Measurements from ENCODE around the gene HSBP1L1.

The HSBP1L1 gene

DNA sequence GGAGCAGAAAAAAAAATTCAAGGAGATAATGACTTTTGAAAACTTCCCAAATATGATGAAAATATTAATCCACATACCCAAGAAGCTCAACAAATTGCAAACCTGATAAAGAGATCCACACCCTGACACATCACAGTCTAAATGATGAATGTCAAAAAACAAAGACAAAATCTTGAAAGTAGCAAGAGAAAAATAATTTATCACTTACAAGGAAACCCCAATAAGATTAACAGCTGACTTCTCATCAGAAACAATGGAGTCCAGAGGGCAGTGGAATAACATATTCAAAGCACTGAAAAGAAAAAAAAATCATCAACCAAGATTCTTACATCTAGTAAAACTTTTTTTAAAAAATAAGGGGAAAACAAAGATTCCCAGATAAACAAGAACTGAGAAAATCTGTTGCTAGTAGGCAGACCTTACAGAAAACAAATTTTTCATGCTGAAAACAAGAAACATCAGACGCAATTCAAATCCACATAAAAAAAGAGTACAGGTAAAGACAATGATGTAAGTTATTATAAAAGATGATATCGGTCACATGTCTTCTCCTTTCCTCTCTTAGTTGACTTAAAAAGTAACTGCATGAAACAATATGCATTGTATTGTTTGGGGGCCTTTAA lies 34.3 kb upstream of the HSBP1L1 start:
- DNase-seq, result peak; percentile 4

DNA sequence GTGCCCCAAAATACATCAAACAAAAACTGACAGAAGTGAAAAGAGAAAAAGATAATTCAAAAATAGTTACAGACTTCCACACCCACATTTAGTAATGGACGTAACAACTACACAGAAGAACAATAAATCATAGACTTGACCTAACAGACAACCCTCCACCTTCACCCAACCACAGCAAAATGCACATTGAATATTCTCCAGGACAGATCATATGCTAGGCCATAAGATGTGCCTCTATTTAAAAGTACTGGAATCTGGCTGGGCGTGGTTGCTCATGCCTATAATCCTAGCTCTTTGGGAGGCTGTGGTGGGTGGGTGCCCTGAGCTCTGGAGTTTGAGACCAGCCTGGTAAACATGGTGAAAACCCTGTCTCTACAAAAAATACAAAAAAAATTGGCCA lies 33.0 kb upstream of the HSBP1L1 start:
- no peak for DNase-seq

DNA sequence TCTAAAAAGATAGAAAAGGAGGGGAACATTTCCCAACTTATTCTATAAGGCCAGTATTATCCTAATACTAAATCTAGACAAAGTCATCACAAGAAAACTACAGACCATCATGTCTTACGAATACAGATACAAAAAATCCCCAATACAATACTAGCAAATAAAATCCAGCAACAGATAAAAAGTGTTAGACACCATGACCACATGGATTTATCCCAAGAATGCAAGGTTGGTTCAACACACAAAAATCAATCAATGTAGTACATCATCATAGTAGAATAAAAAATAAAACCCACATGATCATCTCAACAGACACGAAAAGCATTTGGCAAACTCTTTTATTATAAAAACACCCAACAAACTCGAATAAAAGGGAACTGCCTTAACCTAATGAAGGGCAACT lies 31.5 kb upstream of the HSBP1L1 start:
- DNase-seq, result no peak

DNA sequence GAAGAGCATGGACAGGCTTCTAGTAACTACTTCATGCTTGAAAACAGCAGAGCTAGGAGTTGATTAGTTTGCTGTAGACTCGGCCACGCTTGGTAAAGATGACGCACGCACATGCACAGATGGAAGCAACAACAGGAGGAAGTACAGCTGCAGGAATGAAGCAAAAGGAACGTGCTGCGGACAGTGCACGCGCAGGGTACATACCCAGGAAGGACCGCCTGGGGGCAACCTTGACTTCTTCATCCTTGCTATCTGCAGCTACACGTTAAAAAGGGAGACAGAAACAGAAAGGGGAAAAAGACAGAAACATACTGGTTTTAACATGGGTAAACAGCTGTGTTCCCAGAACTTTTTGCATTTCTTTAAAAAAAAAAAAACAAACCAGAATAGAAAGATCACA lies 30.7 kb upstream of the HSBP1L1 start:
- no peak for DNase-seq

DNA sequence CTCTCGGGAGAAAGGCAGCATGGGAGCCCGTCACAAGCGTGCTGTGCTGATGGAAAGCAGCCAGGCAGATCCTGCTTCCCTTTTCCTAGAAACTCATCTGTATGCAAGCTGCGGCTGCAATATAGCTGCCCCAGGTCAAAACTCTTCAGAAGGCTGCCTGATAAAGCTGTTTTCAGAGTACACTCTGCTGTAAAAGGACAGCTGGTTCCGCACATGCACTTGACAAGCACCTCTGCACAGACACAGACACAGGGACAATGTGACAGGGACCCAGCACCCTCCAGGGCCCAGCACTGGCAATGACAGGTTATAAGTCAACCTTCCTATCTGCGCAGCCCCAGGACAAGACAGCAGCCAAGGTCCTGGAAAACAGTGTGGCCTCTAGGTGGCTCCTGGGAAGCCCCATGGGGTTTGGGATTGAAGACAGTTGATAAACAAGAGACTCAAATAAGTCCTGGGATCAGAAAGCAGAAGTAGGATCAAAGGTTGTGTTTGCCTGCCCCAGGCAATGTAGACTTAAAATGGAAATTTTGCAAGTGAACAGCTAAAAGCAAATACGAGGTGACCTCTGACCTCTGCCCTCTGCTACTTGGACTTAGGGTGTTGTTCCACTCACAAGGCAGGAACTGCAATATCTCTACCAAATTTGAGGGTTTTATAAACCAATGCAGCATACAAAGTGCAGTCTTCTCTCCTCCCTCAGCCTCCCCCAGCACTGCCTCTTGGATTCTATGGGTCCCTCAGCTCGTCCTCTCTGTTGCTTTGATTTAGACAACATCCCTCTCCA lies 29.9 kb upstream of the HSBP1L1 start:
- DNase-seq, result no peak

DNA sequence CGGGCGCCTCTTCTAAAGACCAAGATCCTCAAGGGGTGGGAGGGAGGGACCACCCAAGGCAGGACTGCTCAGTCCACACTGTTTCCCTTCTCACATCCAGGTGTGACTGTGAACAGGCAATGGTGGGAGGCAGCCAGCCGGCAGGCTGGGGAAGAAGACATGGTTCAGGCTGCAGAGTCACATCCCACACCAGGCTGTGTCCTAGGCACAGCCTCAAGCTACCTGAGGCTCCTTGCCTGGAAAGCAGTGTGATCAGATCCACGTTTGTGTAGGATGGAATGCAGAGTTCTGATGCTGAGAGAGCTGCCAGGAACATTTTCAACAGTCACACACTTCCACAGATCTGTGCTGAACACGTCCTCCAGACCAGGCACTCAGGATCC lies 29.4 kb upstream of the HSBP1L1 start:
- no peak for DNase-seq

DNA sequence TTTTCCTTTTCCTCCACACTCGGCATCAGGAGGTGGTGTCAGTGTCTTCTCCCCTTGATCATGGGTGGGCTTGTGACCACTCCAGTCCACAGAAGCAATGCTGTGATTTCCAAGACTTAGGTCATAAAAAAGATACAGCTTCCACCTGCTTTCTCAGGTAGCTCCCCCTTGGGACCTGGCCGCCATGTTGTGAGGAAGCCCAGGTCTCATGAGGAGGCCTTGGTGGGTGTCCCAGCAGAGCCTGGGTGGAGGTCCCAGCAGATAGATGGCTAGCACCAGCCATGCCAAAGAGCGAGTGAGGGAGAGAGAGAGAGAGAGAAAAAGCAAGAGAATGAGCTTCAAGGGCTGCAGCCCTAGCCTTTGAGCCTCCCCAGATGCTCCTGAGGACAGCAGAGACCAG lies 28.9 kb upstream of the HSBP1L1 start:
- DNase-seq, result no peak

DNA sequence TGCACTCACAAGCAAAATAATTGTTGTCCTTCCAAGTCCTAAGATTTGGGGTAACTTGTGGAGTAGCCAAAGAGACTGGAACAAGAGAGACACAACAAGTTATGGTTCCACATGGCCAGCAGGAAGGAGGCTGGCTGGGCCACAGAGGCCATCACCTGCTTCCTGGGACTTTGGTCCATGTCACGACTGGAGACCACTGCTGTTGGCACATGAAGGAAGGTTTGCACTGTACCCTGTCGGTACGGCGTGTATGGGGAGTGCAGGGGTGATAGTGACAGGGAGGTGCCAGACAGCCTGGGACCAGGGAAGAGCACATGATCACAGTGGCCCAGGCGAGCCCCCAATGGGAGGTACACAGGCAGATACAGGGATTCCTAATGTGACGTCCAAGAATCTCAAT lies 28.5 kb upstream of the HSBP1L1 start:
- no peak for DNase-seq

DNA sequence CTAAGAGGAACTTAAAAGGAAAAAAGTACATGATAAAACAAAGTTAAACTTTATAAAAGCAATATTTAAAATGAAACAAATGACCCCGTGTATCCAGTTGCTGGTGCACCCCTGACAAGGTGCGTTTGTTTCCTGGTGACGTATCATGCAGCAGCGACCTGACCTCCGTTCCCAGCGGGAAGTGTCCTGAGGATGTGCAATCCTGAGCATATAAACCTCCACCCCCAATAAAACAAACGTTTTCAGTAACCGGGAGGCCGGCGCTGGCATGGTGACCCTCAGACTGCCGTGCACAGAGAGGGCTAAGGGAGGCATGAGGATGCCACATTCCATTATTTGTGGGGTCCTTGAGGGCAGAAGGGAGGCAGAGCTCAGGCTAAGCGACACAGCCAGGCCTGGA lies 27.8 kb upstream of the HSBP1L1 start:
- DNase-seq, result no peak

DNA sequence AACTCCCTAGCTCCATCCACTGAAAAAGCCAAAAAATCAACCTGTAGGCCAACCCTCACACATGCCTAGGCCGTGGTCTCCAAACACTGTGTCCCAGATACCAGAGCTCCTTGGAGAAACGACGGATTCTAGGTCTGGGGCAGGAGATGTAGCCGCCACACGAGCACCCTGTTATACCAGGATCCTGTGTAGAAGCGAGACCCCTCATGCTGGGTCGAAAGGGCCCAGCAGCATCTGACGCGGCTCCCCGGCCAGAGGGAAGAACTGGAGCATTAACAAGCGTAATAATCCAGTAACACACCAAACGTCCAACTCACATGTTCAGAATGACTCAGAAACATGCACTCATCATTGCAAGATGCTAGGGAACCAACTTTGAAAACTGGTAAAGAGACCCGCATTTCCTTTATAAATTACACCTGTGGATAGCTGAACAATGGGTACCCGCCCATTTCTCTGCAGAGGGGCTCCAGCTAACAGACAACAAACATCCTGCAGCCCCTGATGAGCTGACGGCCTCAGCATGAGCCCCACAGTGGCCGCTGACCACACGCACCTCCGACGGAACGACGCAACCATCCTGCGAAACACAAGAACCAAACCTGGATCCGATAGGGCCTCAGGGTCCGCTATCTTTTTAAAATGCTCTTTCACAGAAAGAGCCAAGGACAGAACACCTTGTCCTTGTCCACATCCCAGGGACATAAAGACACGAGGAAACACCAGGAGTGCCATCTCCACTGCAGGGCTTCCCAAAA lies 27.2 kb upstream of the HSBP1L1 start:
- no peak for DNase-seq

DNA sequence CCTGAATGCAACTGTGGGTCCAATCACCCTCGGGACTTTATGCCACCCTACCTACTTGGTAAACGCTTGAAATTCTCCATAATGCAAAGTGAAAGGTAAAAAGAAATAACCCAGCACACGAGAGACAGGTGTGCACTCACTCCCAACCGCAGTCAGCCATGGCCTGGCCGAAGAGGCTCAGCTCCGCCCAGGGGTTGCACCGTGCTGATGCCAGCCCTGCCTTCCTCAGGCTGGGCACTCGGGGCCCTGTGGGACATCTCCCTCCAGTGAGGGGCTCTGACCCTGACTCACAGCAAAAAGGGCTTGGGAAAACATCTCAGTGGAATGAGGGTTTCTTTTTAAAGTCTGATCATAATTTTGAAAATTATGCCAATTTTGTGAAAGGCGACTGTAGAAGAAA lies 26.2 kb upstream of the HSBP1L1 start:
- DNase-seq, result no peak

DNA sequence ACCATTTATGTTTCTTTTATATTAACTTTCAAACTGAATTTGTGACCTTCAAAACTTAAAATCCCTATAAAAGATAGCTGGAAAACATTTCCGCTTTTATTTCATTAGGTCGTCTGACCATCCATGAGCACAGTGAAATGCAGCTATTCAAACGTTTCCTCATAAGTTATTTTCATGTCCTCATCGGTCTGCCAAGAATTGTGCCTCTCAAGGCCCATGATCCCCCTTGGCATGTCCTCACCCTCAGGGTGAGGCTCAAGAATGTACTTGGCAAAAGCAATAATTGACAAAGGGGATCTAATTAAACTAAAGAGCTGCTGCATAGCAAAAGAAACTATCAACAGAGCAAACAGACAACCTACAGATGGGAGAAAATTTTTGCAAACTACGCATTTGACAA lies 25.3 kb upstream of the HSBP1L1 start:
- no peak for DNase-seq

DNA sequence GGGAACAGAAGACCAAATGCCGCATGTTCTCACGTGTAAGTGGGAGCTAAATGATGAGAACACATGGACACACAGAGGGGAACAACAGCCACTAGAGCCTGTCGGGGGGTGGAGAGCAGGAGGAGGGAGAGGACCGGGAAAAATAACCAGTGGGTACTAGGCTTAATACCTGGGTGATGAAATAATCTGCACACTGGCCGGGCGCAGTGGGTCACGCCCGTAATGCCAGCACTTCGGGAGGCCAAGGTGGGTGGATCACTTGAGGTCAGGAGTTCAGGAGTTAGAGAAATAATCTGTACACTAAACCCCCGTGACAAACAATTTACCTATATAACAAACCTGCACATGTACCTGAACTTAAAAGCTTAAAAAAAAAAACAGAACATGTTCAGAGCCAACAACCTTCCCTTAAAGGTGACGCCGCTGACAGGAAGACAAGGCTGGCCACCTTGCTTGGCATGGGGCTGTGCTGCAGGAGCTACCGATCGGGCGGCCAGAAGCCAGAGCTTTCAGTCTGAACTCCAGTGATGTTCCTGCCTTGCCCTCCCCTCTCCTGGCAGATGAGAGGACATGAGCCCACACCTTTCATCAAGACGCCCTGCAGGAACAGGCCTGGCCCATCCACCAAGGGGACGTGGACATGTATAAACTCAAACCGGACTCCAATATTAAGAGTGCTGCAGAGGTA lies 24.2 kb upstream of the HSBP1L1 start:
- DNase-seq, result no peak

DNA sequence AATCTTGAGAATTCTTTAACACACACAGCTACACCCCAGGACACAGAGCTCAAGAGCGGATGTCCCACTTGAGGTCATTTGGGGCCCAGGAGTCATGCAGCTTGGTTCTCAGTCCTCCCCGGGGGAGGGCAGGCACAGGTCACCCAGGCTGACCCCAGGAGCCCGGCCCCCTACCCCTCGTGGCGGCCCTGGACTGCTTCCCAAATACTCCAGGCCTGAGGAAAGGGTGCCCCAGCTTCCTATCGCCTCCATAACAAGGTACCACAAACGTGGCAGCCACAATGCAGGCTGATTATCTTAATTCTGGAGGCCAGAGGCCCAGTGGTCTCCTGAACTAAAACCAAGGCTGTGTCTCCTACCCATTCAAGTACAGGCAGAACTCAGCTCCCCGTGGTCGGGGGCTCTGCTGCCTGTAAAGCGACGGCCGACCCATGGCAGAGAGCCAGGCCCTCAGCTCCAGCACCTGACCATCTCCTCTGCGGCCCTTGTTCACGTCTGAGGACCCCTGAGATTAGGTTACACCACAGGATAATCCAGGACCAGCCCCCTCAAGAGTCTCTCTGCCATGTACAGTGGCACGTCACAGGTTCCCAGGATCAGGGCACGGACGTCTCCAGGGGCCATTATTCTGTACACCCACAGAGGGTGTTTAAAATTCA lies 23.5 kb upstream of the HSBP1L1 start:
- no peak for DNase-seq

DNA sequence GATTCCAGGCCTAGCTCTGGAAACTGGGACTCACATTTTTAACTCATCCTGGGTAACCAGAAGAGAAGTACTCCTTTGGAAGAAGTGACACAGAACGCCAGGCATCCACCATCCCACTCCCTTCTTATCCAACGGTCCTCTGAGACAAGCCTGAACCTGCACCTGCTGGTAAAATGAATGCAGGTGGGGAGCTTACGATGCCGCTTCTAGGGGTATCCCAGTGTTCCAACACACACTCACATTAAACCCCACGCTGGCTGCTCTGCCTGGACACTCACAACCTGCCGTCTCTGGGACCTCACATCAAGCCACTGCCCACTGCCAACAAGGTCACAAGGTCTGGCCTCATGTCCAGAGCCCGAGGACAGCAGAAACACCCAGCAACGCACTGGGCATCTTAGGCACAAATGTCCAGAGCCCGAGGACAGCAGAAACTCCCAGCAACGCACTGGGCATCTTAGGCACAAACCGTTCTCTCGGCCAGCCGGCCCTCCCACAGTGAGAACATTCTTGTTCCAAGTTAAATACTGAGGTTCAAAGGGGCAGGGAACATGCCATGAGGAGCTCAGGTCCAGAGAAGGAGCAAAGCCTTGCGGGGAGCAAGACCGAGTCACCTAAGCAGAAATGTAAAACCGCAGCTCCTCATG lies 22.8 kb upstream of the HSBP1L1 start:
- no peak for DNase-seq

DNA sequence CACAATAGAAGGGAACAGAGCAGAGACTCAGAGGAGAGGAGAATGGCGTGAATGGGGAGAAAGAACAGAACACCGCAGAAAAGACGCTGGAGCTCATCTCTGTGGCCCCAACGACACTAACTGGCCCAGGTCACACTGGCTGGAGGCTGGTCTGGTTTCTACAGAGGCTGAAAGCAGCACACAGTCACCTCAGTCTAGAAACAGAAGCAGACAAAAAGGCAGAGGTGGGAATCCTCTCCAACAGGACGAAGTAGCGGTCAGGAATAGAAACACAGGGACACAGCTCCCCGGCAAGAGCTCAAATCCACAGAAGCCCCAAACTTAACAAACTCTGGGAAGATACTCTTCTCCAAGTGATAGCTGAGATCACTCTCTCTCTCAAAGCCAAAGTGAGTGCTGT lies 22.2 kb upstream of the HSBP1L1 start:
- DNase-seq, result no peak

DNA sequence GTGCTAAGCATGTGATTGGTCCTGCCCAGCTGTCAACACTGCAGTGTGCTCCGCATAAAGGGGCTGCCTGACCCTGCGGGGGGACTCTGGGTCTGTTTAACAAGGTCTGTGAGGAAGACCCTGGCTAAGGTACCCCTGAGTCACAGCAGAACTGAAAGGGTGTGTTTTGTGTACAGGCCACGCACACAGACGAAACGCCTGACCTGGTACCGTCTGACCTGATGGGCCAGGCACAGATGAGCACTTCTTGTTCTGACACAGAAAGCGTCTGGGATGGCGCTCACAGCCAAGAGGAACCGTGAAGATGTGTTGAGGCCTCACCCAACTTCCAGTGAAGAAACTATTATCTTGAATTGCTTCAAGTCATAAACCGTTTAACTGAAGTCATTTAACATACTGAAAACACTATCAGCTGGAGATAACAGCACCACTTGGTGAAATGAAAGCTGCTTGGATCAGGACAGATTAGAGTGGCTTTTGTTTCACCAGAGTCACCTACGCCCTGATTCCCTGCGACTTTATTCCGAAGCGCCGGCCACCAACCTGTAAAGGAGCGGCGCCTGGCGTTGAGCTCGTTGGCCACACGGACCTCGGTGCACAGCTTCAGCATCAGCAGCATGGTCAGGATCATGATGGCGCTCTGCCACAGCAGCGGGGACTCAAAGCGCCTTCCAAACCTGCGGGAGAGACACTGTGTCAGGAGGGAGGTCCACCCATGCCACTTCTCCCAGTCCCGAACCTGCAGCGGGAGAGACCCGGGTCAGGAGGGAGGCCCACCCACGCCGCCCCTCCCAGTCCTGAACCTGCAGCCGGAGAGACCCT lies 21.4 kb upstream of the HSBP1L1 start:
- no peak for DNase-seq

DNA sequence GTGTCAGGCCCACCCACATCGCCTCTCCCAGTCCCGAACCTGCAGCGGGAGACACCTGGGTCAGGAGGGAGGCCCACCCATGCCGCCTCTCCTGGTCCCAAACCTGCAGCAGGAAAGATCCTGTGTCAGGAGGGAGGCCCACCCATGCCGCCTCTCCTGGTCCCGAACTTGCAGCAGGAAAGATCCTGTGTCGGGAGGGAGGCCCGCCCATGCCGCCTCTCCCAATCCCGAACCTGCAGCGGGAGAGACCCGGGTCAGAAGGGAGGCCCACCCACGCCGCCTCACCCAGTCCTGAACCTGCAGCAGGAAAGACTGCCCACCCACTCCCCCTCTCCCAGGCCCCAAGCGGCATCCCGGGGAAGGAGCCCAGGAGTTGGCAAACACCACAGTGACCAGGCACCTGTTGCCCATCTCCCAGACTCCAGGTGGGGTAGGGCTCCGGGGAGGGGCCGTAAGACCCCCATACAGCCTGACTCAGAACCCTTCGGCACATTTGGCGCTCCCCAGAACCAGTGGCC lies 20.8 kb upstream of the HSBP1L1 start:
- no peak for DNase-seq

DNA sequence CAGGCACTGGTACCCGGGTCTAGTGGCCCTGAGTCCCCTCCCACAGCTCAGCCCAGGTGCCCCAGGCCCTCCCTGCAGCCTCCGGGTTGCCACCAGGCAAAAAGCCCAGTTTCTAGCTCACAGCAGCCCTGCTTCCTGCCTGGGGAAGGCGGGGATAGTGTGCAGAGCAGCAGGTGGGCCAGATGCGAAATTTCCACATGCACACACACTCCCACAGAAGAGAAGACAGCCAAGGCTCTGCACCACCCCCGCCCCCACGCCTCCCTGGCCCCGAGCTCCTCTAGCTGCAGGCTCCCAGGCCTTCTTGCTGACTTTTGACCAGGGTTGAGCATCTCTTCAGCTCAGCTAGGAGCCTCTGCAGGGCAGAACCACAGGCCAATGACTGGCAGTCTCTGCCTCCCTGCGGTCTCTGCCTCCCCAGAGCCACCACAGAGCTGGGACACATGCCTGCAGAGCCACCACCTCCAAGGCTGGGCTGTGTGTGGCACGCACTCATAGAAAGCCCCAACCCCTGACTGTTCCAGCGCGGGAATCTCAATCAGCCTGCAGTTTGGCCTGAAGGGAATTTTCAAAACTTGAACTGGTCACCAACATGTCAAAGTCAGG lies 20.2 kb upstream of the HSBP1L1 start:
- peak; percentile 22 for DNase-seq

DNA sequence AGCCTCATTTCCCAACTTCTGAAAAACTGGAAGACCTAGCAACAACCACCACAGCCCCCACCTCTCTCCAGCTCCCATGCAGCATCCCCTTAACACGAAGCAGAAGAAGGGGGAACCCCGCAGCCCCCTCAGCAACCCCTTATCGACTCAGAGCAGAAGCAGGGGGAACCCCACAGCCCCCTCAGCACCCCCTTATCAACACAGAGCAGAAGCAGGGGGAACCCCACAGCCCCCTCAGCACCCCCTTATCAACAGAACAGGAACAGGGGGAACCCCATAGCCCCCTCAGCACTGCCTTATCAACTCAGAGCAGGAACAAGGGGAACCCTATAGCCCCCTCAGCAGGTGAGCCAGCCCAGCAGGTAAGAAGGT lies 19.7 kb upstream of the HSBP1L1 start:
- DNase-seq, result no peak
